DMS153 treated with DMSO at 0.1 percent for 48 hours (cell line): ENCODE results near the gene MRPL55.

Experiments
- DNase-seq: peaks from one replicate; lab custom pipeline; 2025; ENCODE audit not compliant: unreplicated experiment; lab: John Stamatoyannopoulos, UW

Gene MRPL55

GRCh38 chr1:228109073-228109961 lies at the start of gene MRPL55:
TSS of gene MRPL55 (minus strand) at chr1:228109299. CDS start at chr1:228108260, 1,039 bp downstream.
- peak; percentile 94 for DNase-seq

GRCh38 chr1:228158151-228159007 lies 49.3 kb upstream of the MRPL55 start:
- DNase-seq: no peak

GRCh38 chr1:228157729-228158126 lies 48.6 kb upstream of the MRPL55 start:
- DNase-seq: no peak

- no peak for DNase-seq
Measured at GRCh38 chr1:228156941-228157728, 48.0 kb upstream of the MRPL55 start.

- DNase-seq: no peak
Measured at GRCh38 chr1:228156515-228156881, 47.4 kb upstream of the MRPL55 start.

GRCh38 chr1:228155596-228156514 lies 46.8 kb upstream of the MRPL55 start:
- DNase-seq: no peak

- DNase-seq: no peak
Measured at GRCh38 chr1:228154670-228155571, 45.8 kb upstream of the MRPL55 start.

GRCh38 chr1:228154021-228154669 lies 45.0 kb upstream of the MRPL55 start:
- DNase-seq: no peak

GRCh38 chr1:228152918-228153258 lies 43.8 kb upstream of the MRPL55 start:
- DNase-seq: no peak

- no peak for DNase-seq
Measured at GRCh38 chr1:228152097-228152917, 43.2 kb upstream of the MRPL55 start.

- DNase-seq: no peak
Measured at GRCh38 chr1:228151180-228151925, 42.3 kb upstream of the MRPL55 start.

- DNase-seq: no peak
Measured at GRCh38 chr1:228150461-228151179, 41.5 kb upstream of the MRPL55 start.

GRCh38 chr1:228150120-228150460 lies 41.0 kb upstream of the MRPL55 start:
- no peak for DNase-seq

- DNase-seq: no peak
Measured at GRCh38 chr1:228149406-228150119, 40.5 kb upstream of the MRPL55 start, which contains the start of gene GJC2. TSS of gene GJC2 (plus strand) at chr1:228149930. CDS start at chr1:228157759, 7,829 bp downstream.

GRCh38 chr1:228148935-228149405 lies 39.9 kb upstream of the MRPL55 start:
- no peak for DNase-seq
